ENCODE data around the gene BORCS6.
"Not testable (repeated sequence)": the region's sequence is repeated elsewhere in the genome, so short reads cannot be mapped to it uniquely, and the experiment has no call there.

GRCh38 chr17:8170186-8170585 is 19.8 kb downstream of the BORCS6 start:
- TF ChIP-seq, protein P1, sequence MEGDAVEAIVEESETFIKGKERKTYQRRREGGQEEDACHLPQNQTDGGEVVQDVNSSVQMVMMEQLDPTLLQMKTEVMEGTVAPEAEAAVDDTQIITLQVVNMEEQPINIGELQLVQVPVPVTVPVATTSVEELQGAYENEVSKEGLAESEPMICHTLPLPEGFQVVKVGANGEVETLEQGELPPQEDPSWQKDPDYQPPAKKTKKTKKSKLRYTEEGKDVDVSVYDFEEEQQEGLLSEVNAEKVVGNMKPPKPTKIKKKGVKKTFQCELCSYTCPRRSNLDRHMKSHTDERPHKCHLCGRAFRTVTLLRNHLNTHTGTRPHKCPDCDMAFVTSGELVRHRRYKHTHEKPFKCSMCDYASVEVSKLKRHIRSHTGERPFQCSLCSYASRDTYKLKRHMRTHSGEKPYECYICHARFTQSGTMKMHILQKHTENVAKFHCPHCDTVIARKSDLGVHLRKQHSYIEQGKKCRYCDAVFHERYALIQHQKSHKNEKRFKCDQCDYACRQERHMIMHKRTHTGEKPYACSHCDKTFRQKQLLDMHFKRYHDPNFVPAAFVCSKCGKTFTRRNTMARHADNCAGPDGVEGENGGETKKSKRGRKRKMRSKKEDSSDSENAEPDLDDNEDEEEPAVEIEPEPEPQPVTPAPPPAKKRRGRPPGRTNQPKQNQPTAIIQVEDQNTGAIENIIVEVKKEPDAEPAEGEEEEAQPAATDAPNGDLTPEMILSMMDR (IDR thresholded peaks at IDR 0.05), result not testable (repeated sequence)
- TF ChIP-seq, protein P2, sequence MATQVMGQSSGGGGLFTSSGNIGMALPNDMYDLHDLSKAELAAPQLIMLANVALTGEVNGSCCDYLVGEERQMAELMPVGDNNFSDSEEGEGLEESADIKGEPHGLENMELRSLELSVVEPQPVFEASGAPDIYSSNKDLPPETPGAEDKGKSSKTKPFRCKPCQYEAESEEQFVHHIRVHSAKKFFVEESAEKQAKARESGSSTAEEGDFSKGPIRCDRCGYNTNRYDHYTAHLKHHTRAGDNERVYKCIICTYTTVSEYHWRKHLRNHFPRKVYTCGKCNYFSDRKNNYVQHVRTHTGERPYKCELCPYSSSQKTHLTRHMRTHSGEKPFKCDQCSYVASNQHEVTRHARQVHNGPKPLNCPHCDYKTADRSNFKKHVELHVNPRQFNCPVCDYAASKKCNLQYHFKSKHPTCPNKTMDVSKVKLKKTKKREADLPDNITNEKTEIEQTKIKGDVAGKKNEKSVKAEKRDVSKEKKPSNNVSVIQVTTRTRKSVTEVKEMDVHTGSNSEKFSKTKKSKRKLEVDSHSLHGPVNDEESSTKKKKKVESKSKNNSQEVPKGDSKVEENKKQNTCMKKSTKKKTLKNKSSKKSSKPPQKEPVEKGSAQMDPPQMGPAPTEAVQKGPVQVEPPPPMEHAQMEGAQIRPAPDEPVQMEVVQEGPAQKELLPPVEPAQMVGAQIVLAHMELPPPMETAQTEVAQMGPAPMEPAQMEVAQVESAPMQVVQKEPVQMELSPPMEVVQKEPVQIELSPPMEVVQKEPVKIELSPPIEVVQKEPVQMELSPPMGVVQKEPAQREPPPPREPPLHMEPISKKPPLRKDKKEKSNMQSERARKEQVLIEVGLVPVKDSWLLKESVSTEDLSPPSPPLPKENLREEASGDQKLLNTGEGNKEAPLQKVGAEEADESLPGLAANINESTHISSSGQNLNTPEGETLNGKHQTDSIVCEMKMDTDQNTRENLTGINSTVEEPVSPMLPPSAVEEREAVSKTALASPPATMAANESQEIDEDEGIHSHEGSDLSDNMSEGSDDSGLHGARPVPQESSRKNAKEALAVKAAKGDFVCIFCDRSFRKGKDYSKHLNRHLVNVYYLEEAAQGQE (IDR thresholded peaks at IDR 0.05; ENCODE audit: insufficient read depth in 1 of 2, low read depth in 2 of 2, low read length in 1 of 2), result not testable (repeated sequence)

All from Panc1 (cell line).